NCI-H2196 (cell line): ENCODE data around the gene RAB7B.
A peak's percentile ranks its signal among the peaks of the same experiment; 100 is the strongest.

Source experiments
- DNase-seq: peaks from one replicate; lab custom pipeline; 2025; ENCODE audit not compliant: unreplicated experiment; lab: John Stamatoyannopoulos, UW

Gene RAB7B

DNA sequence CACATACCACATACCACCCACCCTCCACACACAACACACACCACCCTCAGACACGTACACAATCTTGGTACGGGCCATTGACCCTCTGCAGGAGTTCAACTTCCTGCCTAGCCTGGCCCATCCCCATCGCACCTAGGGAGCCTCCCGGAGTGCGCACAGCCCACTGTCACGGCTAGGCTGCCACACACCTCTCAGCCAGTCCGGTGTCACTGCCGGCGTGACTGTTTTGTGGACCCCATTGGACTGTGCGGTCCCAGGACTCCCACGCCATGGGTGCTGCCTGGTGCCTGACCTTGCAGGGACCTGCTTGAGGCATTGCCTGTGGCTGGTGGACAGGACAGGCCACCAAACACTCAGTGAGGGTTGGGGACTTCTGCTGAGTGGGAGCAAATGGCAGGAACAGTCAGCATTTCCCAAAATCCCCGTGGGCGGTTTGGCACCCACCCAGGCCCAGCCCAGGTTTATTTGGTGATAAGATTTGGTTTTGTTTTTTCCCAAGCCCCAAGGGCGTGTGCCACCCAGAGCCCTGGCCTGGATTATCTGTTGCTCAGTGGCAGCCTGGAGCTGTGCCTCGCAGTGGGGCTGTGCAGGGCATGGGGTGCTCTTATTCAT, 27.7 kb downstream of the RAB7B start:
- DNase-seq = no peak

- DNase-seq = no peak
Measured at GRCh38 chr1:205974712-205975111, 28.5 kb downstream of the RAB7B start.

- no peak for DNase-seq
Measured at GRCh38 chr1:205973377-205974232, 29.6 kb downstream of the RAB7B start.

DNA sequence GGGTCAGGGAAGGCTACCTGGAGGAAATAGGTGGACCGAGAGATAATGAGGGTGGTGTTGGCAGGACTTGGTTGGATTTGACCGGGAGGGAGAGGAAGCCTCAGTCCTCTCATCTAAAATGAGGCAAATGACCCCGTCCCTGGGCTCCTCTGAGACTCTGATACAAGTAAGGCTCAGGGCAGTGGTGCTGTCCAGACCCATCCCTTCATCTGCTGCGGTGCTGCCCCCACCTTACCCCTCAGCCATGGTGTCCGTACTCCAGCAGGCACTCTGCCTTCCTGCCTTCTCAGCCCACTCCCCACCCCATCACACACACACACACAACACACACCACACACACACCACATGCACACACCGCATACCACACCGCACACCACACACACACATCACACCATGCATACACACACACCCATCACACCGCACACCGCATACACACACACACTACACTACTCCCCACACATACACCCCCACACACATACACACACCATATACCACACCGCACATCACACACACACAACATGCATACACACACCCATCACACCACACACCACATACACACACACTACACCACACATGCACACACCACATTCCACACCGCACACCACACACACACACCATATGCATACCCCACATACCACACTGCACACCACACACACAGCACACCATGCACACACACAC, 30.6 kb downstream of the RAB7B start:
- DNase-seq = no peak

DNA sequence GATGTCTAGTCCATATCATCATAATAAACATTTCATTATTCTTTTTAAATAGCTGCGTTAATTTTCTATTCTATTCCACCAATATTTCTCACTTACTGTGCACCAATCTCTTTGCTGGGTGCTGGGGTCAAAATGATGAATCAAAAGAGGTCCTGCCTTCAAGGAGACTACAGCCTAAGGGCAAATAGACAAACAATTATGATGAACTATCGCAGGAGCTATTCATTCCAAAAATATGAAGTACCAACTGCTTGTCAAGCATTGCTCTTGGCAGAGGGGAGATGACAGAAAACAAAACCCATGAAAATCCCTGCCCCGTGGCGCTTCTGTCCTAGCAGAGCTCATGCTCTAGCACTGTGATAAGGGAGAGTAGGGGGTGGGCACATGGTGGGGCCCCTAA, 31.1 kb downstream of the RAB7B start:
- DNase-seq = no peak

- peak; percentile 21 for DNase-seq
Measured at GRCh38 chr1:205971082-205971481, 32.1 kb downstream of the RAB7B start.

DNA sequence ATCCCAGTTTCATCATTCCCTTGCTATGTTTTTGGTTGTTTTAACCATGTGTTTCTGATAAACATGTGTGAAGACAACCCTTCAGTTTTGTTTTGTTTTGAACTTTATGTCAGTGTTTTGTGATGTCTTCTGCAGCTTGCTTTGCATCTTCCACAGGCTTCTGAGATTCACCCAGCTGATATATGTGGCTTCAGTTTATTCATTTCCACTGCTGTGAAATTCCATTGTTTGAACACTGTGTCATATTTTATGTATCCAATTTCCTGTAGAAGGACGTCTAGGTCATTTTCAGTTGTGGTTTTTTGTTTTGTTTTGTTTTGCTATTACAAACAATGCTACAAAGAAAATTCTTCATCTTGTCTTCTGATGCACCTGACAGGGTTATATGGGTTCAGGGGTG, 32.7 kb downstream of the RAB7B start:
- peak; percentile 17 for DNase-seq

GRCh38 chr1:205969229-205969628, 34.0 kb downstream of the RAB7B start:
- DNase-seq = no peak

DNA sequence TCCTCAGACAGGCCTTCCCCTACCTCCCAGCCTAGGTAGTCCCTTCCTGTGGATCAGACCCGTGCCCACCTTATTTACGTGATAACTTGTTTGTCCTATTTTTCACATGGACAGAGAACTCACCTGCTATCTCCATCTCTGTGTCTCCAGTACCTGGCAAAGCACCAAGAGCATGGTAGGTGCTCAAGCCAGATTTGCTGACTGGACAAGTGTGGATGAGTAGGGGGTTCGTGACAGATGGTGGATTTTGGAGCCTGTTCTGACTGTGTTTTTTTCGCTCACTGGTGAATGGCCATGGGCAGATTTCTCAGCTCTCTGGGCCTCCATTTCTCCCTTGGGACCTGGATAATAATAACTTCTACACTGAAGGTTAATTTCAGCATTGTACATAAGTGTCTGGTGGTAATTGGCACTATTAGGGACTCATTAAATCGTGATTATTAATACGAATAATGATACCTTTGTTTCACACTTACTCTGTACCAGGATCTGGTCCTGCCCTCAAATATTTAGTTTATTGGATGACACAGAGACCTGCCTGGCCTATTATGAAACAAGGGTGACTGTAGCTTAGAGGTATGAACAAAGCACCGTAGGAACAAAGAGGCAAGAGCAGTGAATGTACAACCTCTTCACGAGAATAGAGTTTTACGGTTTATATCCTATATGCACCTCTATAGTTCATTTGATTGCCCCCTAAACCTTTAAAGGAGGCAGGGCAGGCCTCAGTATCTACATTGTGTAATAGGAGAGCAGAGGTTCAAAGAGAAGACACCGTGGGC, 35.5 kb downstream of the RAB7B start:
- no peak for DNase-seq

GRCh38 chr1:205965036-205965884, 37.9 kb downstream of the RAB7B start:
- peak; percentile 91 for DNase-seq

- DNase-seq = no peak
Measured at GRCh38 chr1:205963352-205964155, 39.6 kb downstream of the RAB7B start.

GRCh38 chr1:205962821-205963221, 40.4 kb downstream of the RAB7B start:
- no peak for DNase-seq

GRCh38 chr1:205961991-205962820, 41.0 kb downstream of the RAB7B start:
- peak; percentile 91 for DNase-seq

- DNase-seq = peak; percentile 67
Measured at GRCh38 chr1:205961405-205961804, 41.8 kb downstream of the RAB7B start.

GRCh38 chr1:205959789-205960188, 43.4 kb downstream of the RAB7B start:
- no peak for DNase-seq

DNA sequence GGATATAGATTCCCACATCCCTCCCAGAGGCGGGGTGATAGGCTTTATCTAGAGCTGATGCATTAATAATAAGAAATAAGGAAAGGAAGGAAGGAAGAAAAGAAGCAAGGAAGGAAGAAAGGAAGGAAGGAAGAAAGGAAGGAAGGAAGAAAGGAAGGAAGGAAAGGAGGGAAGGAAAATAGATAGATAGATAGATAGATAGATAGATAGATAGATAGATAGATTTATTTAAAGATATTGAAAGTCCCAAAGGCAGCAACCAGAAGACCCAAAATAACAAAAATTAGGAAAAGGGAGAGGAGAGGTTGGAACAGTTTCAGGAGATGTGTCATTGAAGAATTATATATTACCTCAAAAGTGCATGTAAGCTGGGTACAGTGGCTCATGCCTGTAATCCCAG, 47.7 kb downstream of the RAB7B start:
- DNase-seq = no peak

DNA sequence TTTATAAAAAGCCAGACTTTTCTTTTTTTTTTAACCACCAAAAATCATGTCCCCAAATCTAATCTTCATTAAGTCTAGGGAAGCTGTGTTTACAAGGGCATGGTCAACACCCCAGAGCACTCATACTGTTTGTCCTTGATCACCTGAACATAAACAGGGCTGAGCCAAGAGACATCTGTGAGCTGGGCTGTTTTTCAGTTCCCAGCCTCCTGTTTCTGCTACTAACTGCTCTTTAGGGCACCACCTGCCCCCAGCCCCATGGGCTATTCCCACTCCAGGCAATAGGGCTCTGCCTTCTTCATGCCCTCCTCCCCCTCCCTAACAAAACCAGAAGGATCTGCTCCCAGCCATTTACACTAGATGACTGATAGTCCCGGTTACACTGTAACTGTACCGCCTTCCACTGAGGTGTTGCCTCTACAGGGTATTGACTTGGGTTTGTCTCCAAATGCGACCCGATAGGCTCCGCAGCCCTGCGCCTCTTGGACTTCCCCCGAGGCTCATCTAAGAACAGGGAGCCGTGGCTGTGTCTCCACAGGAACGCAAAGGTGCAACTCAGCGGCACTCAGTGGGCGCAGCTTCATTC, 48.3 kb downstream of the RAB7B start:
- peak; percentile 71 for DNase-seq

DNA sequence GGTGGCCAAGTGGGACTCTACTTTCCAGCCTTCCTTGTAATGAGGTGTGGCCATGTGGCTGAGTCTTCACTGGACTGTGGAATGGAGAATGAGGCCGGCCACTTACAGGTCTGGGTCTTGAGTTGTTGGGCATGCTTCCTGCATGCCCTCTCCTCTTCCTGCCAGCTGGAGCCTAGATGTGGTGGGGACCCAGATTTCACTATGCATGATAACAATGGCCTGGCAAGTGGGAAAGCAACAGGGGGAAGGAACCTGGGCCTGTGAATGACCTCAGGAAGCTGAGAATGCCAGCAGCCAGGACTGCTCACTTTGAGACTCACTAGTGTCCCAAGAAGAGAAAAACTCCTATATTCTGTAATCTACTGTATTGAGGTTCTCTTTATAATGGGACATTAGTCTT, 51.4 kb downstream of the RAB7B start:
- DNase-seq = no peak
